Measurements from ENCODE around the gene ANO10.
"Not testable (repeated sequence)": the region's sequence is repeated elsewhere in the genome, so short reads cannot be mapped to it uniquely, and the experiment has no call there.

Gene ANO10

GRCh38 chr3:43565661-43566341 is 56.0 kb downstream of the ANO10 start:
- not testable (repeated sequence) for DNase-seq

GRCh38 chr3:43559961-43560360 is 61.9 kb downstream of the ANO10 start:
- no peak for DNase-seq

GRCh38 chr3:43558171-43558570 is 63.6 kb downstream of the ANO10 start:
- no peak for DNase-seq

- no peak for DNase-seq
Observed at GRCh38 chr3:43549626-43550290, 72.1 kb downstream of the ANO10 start.

GRCh38 chr3:43544277-43544676 is 77.5 kb downstream of the ANO10 start:
- not testable (repeated sequence) for DNase-seq

GRCh38 chr3:43542328-43543043 is 79.3 kb downstream of the ANO10 start:
- no peak for DNase-seq

- no peak for DNase-seq
Observed at GRCh38 chr3:43540624-43541023, 81.2 kb downstream of the ANO10 start.

- no peak for DNase-seq
Observed at GRCh38 chr3:43539321-43539720, 82.5 kb downstream of the ANO10 start.

GRCh38 chr3:43537225-43537624 is 84.6 kb downstream of the ANO10 start:
- no peak for DNase-seq

GRCh38 chr3:43534675-43535074 is 87.1 kb downstream of the ANO10 start:
- no peak for DNase-seq

GRCh38 chr3:43533009-43533408 is 88.8 kb downstream of the ANO10 start:
- DNase-seq: no peak

- DNase-seq: peak; percentile 49
Observed at GRCh38 chr3:43531835-43532234, 90.0 kb downstream of the ANO10 start.

GRCh38 chr3:43528498-43529099 is 93.2 kb downstream of the ANO10 start:
- DNase-seq: no peak

GRCh38 chr3:43526956-43527355 is 94.9 kb downstream of the ANO10 start:
- no peak for DNase-seq

GRCh38 chr3:43525941-43526607 is 95.7 kb downstream of the ANO10 start:
- no peak for DNase-seq

- no peak for DNase-seq
Observed at GRCh38 chr3:43525386-43525785, 96.4 kb downstream of the ANO10 start.

- DNase-seq: no peak
Observed at GRCh38 chr3:43523454-43524053, 98.3 kb downstream of the ANO10 start.

GRCh38 chr3:43522727-43523362 is 99.0 kb downstream of the ANO10 start:
- DNase-seq: no peak

GRCh38 chr3:43521941-43522340 is 99.9 kb downstream of the ANO10 start:
- DNase-seq: no peak

GRCh38 chr3:43518515-43518914 is 103.3 kb downstream of the ANO10 start:
- not testable (repeated sequence) for DNase-seq

GRCh38 chr3:43515970-43516635 is 105.7 kb downstream of the ANO10 start:
- no peak for DNase-seq
